CD1c-positive myeloid dendritic cell (primary cell): ENCODE measurements around the gene IDI1.
A peak's percentile ranks its signal among the peaks of the same experiment; 100 is the strongest.
"Not testable (repeated sequence)": the region's sequence is repeated elsewhere in the genome, so short reads cannot be mapped to it uniquely, and the experiment has no call there.

ENCODE experiments used
- DNase-seq: peaks from one replicate; pipeline ENCODE4 v3.0.0-alpha.2; 2016; ENCODE audit errors: extremely low spot score

The IDI1 gene

DNA sequence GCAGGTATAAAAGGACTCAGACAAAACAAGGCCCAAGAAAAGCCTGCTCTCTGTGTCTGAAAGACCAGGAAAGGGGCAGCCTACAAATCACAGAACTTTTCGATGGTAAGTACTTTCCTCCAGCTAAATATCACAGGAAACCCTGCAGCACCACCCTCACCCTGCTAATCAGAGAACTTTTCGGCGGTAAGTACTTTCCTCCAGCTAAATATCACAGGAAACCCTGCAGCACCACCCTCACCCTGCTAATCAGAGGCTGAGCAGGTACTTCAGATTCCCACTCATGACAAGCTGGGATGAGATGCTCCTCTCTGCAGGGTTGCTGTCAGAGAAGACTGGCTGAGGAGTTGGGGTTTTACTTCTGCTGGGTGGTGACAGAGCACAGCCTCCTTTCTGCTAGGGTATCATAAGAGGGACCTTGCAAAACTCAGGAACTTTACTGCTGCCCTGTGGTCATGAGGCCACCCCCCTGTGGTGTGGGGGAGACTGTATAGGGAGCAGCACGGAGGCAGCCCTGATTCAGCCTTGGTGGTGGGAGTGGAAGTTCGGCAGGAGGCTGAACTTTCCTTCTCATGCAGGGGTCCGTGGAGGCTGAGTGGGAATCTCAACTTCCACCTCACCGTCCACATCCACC lies 14.4 kb upstream of the IDI1 start:
- DNase-seq: no peak

DNA sequence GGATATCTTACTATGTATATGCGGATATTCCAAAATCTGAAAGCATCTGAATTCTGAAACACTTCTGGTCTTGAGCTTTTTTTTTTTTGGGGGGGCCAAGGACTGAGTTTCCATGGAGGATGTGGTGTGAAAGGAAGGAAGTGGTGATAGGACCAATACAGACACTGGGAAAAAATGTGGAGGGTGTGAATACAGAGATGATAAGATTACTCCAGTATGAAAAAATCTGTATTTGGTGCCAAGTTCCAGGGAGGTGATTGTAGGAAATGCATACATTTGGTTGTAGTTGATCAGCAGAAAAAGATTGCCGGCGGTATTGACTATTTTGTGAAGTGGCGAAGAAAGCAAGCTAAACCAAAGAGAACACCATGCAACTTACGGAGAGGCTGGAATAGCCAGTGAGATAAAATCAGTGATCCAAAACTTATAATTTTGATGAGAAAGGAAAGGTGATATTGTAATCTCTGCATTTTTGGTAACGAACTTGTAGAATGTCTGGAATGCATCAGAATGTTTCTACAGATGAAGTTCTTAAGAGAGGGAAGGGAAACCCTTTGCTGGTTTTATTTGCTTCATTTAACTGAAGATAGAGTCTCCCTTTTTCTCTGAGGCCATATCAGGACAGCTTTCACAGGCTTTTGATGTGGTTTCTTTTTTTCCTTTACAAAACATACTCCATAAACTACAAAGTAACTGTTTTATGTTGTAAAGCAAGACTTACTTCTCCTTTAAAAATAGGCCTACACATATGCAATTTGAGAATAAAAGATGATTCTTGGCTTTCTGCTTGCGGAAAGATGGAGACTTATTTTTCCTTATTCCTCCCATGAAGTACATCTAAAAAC lies 13.2 kb upstream of the IDI1 start:
- no peak for DNase-seq

DNA sequence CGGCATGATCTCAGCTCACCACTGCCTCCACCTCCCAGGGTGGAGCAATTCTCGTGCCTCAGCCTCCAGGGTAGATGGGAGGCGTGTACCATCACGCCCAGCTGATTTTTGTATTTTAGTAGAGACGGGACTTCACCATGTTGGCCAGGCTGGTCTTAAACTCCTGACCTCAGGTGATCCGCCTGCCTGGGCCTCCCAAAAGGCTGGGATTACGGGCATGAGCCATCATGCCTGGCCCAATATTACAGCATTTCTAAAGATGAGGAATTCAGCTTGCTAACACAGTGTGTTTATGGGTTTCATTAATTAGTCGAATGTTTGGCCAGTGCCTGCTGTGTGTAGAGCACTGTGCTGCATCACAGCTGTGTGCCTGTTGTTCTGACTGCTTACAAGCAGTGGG lies 11.0 kb upstream of the IDI1 start:
- DNase-seq: no peak

DNA sequence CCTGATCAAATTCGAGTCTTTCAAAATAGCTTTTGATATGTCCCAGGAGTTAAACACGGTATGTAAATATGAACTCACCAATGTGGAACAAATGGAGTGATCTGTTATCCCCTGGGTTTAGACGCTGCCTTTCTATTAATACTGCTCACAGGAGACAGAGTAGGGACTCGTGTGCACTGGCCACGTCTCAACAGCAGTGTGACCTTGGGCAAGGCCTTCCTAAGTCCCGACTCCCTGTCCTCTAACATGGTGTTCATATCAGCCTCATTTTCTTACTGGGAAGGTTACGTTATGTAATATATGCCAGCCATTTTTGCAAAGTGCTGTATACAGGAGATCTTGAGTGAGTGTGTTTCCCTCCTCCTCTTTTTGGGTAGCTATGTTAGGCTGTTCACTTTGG lies 9.1 kb upstream of the IDI1 start:
- DNase-seq: no peak

DNA sequence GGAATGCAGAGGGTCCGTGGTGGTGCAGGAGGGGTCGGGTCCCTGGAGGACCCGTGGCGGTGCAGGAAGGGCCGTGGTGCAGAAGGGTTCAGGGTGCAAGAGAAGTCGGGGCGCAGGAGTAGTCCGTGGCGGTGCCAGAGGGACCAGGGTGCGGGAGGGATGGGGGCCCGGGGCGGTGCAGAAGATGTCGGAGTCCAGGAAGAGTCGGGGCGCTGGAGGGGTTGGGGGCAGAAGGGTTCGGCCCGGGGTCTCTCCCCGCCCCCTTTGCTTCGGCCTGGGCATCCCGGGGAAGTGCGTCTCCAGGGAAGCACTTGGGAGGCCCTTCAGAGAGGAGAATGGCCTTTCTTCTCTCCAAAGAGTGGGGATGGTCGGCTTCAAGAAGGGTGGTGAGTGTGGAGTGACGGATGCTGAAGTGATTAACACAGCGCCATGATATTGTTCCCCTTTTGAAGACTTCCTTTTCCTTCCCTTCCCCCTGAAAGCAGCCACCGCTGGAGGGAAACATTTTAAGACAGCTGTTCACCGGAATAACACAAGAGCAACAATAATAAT lies 8.3 kb upstream of the IDI1 start:
- peak; percentile 83 for DNase-seq

DNA sequence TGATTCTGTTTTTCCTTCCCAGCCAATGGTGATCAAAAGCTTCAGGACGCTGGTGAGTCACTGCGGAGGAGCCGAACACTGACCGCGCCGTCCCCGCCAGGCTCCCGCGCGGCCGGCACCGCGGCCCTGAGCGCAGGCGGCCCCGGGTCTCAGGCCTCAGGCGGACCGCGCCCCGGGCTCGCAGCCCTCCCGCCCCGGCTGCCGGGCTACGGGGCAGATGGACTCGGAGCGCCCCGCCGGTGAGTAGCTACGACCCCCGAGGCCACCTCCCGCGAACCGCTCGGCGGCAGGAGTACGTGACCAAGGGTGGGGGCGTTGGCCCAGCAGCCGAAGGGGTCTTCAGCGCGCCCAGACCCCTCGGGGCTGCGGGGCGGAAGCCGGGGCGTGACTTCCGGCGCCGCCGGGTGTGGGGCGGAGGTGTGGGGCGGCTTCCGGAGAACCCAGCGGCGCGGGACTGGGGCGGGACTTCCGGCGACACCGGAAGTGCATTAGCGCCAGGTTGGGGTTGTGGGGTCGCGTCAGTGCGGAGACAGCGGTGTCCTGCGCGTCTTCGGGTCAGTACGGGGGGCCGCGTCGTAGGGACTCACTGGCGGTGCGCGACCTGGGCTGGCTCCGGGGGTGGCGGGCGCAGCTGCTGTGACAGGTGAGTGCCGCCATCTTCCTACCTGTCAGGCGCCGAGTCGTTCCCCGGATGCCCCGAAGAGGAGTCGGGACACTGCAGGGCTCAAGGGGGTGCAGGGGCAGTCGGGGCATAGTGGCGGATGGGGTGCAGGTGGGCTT lies 7.6 kb upstream of the IDI1 start, which contains the start of gene WDR37:
Gene WDR37 (plus strand): TSS at position 60 of the 780 bp plus-strand sequence. CDS start 15,771 bp downstream, outside the sequence.
- DNase-seq: peak; percentile 90

DNA sequence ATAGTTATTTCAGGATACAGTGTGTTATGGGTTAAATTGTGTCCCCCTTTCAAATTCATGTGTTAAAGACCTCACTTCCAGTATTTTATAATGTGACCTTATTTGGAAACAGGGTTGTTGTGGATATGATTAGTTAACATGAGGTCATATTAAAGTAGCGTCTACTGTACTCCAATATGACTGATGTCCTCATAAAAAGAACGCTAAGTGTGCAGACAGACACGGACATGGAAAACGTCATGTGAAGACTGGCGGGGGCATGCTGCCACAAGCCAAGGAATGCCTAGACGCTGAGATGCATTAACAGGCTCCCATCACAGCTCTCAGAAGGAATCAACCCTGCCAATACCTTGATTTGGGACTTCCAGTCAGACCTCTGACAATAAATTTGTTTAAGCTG lies 5.8 kb upstream of the IDI1 start:
- DNase-seq: no peak

DNA sequence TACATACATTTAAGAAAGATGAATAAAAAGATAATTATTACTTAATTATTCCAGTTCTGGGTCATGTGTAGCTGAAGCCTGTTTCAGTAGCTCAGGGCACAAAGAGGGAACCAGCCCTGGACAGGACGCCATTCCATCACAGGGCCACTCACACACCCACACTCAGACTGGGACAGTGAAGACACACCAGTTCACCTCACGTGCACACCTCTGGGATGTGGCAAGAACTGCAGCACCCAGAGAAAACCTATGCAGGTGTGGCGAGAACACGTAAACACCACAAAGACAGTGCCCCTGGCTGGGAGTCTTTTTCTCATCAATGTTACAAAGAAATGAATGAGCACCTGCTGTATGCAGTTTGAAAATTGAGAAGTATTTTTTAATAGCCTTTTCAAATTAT lies 1.6 kb upstream of the IDI1 start:
- peak; percentile 69 for DNase-seq

DNA sequence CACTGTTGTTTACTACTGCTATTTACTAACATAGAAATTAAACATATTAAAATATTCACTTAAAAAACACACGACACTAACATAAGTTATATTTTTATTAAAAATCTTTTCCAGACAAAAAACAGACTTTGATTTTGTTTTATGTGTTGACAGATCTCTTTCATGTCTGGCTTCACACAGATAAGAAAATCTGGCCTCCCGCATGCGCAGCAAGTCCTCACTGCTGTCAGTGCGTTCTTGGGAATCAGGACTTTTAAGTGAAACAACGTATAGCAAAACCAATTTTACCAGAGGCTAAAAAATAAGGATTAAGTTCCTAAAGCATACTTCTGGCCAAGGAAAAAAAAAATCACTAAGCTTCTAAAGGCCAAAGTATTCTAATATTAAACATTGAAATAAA lies 1.2 kb upstream of the IDI1 start:
- DNase-seq: no peak

DNA sequence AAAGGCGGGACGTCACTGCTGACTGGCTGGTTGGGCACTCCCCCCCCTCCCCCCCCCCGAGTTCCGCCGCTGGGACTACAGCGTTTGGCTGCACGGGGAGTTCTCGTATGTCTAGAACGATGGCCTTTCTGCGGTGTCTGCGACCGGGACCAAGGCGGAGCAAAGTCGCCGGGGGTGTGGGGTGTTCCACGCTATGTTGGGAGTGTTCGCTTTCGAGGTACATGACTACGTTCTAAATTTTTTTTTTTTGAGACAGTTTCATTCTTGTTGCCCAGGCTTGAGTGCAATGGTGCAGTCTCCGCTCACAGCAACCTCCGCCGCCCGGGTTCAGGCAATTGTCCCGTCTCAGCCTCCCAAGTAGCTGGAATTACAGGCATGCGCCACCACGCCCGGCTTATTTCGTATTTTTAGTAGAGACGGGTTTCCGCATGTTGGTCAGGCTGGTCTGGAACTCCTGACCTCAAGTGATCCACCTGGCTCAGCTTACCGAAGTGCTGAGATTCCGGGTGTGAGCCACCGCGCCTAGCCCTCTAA lies 573 bp upstream of the IDI1 start:
- DNase-seq: no peak

DNA sequence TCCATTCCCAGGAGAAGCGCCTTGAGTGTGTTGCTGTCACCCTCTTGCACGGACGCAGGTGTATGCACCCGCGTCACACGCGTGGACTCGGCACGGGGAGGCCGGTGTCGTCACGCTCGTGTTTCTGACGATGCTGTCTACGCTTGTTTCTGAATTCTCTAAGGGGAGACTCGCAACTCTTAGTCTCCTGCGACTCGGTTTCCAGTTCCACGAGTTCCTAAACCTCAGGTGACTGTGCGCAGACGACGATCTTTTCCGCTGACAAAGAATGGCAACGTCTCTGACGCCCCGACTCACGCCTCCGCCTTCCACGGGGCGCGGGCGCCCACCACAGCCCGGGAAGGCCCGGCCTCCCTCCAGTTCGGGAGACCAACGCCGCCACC lies 579 bp downstream of the IDI1 start:
- DNase-seq: peak; percentile 76

DNA sequence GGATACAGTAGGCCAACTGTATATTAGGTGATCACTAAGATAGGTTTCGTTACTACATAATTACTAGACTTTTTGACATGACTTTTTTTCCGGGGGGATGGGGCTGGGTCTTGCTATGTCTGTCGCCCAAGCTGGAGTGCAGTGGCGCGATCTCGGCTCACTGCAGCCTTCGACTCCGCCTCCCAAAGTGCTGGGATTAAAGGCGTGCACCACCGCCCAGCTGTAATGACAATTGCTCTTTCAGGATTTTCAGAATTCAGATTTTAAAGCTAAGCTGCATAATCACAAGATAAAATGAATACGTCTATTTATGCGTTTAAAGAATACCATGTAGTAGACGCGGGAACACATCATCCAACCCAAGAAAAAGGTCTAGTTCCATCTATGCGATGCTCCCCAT lies 982 bp downstream of the IDI1 start:
- DNase-seq: no peak

DNA sequence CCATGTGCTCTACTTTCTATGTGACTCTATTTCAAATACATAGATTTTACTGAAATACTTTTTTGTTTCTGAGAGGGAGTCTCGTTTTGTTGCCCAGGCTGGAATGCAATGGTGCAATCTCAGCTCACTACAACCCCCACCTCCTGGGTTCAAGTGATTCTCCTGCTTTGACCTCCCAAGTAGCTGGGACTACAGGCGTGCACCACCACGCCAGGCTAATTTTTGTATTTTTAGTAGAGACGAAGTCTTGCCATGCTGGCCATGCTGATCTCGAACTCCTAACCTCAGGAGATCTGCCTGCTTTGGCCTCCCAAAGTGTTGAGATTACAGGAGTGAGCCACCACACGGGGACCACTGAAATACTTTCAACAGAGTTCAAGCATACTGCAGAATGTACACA lies 3.5 kb downstream of the IDI1 start:
- no peak for DNase-seq

DNA sequence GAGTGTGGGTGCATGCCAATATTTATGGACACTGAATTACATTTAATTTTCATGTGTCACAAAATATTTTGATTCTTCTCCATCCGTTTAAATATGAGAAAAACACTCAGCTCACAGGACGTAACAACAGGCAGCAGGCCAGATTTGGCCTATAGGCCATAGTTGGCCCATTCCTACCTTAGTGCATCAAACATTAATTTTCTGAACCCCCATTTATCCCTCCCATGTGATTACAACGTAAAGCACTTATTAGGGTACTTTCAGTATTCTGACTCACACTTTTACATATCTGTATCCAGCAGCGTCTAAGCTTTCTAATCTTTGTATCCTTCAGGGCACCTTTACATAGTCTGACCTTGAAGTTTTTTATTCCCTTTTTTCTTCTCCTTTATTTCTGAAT lies 4.0 kb downstream of the IDI1 start:
- DNase-seq: no peak

DNA sequence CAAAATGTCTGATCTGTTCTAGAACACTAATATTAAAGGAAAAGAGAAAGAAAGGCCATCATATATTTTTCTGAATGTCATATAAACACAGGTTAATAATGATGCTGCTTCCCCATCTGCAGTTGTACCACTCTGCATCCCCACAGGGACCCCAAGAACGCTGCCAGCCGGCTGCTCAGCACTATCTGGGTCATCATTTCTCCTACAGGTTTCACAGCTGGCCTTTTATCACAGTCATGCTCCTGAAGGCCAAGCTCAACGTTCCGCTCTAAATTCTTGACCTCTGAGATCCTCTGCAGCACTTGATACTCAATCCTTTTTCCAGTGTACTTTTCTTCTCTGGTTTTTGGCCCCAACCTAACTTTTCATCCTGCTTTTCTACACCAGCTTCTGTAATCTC lies 4.8 kb downstream of the IDI1 start:
- no peak for DNase-seq

DNA sequence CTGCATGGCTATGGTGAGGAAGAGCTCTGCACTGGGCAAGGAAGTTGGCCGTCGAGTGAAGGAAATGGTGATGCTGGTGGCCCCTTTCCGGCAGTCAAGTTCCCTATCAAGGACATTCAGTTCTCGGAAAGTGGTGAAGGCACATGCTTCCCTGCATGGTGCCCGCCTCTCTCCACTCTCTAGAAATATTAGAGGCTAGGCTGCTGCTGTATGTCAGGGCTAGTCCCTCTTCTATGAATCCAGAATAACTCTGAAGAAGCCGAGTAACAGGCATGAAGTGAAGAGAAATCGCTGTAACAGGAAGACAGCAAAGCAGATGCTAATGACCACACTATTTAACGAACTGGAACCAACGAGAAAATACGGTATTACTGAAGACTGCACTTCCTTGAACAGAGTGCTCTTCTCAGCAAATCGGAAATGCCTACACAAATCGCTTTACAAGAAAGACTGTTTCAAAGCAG lies 5.4 kb downstream of the IDI1 start:
- DNase-seq: peak; percentile 63

DNA sequence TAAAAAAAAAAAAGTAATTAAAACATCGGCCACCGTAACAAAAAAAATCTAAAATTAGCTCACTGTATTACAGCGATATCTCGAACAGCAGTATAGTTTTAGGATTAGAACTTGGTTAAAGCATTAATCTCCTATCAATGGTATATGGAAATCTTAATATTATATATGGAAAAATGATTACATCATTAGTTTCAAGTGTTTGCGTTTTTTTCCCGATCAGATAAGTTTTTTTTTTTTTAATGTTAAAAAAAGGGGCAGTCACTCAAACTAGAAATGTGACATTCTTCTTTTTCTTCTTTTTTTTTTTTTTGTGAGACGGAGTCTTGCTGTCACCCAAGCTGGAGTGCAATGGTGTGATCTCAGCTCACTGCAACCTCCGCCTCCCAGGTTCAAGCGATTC lies 7.4 kb downstream of the IDI1 start:
- no peak for DNase-seq

DNA sequence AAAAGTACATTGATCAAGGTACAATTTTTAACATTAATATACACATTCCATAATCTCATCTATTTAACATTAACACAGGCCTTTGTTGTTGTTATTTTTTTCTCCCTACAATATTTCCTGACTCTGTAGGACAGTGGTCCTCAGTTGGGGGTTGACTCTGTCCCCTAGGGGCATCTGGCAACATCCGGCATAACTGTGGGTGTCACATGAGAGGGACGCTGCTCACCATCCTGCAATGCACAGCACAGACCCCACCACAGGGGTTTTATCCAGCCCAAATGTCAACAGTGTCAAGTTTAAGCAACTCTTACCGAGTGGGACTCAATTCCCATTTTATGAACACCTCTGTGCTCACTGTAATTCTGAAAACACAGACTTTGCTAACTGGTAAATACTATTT lies 8.8 kb downstream of the IDI1 start:
- DNase-seq: no peak

DNA sequence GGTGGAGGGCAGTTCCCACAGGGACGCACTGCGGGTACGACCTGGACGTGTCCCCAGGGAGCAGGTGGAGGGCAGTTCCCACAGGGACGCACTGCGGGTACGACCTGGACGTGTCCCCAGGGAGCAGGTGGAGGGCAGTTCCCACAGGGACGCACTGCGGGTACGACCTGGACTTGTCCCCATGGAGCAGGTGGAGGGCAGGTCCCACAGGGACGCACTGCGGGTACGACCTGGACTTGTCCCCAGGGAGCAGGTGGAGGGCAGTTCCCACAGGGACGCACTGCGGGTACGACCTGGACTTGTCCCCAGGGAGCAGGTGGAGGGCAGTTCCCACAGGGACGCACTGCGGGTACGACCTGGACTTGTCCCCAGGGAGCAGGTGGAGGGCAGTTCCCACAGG lies 10.2 kb downstream of the IDI1 start:
- DNase-seq: not testable (repeated sequence)

DNA sequence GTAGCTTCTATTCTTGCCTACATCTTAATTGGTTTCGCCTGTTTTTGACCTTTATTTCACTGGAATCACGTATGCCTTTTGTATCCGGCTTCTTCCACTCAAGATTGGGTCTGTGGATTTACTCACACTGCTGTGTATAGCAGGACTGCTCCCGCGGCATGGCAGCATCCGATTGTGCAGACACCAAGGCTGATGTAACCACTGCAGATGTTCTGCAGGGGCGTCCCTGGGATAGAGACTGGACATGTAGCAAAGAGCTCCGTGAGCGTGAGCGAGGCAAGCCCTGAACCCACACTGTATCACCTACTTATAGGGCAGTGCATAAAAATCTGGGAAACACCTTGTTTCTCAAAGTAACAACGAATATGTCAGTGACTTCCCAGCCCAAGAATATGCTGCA lies 11.8 kb downstream of the IDI1 start:
- no peak for DNase-seq

DNA sequence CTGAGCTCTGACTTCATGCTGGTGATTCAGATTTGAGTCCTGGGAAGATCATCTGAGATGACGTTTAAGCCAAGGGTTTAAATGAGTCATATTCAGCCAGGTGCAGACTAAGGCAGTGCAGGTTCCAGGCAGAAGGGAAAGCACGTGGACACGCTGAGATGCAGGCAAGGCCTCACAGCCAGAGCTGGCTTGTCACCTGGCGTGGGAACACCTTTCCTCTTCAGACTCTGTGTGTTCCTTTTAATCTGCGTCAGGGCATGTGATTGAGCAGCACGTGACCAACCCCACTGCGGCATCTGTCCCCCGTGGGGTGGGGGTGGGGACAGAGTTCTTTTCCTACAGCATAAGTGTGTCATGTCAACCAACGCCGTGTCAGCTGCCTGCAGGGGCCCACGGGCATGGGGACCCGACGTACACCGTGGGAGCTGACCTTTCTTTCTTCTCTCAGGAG lies 12.6 kb downstream of the IDI1 start:
- no peak for DNase-seq

DNA sequence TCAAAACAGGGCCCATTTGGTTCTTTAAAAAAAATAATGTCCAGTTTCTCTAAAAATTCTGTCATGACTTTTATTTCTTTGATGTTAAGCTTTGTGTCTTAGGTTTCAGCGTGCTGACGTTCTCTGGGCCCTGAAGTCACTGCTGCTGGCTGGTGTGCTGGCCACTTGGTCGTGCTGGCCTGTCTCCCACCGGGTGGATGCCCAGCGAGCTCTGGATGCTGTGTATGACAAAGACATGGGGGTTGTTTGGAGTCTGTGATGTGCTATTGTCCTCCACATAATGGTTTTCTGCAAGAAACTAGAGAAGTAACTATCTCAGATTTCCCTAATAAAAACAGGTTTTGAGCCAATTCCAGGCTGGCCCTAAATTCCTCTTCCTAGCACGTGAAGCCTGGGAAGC lies 13.7 kb downstream of the IDI1 start:
- no peak for DNase-seq
